IMR-90 (cell line): Measurements from ENCODE around the gene PLEKHG5. TPM values are rescaled to one million over a fixed set of nuclear protein-coding genes. Genes with fewer than 3 reads are reported as not detected.

Experiments used
- ATAC-seq: fragments of 200-7000 bp; cut with Tn5 transposase; 2 replicates; pipeline ENCODE4 v1.9.1; 2020; ENCODE audit warnings: low read depth, mild to moderate bottlenecking, moderate library complexity
- BruUV-seq: library from RNA; stranded (reverse); fragments of 400-500 nt; replicated peaks from 2 replicates; lab custom pipeline; 2021; lab: Mats Ljungman, UMichigan
- CTCF ChIA-PET: fragments of 300-600 bp; formaldehyde crosslinking; extraction: SDS; loops from one replicate; lab custom pipeline; 2021; ENCODE audit warnings: antibody characterized with exemption; lab: Yijun Ruan, JAX
- POLR2A ChIA-PET: fragments of 300-600 bp; sonication (Branson Sonifier 250); formaldehyde crosslinking; loops from one replicate; lab custom pipeline; 2022; ENCODE audit warnings: antibody characterized with exemption; ENCODE audit not compliant: unreplicated experiment; lab: Charles Lee
- DNase-seq: peaks from one replicate; pipeline ENCODE4 v3.0.0; 2013
- H2AFZ ChIP-seq: replicated peaks from 2 replicates; pipeline ENCODE3; 2013; ENCODE audit warnings: low read length, mild to moderate bottlenecking; ENCODE audit not compliant: poor library complexity
- H2AK5ac ChIP-seq: 2 replicates; pipeline ENCODE4 v1.6.1; 2013; ENCODE audit warnings: low read depth, low read length, inconsistent platforms
- H2AK9ac ChIP-seq: replicated peaks from 2 replicates; pipeline ENCODE3; 2013; ENCODE audit warnings: mild to moderate bottlenecking, low read depth, low read length, moderate library complexity; ENCODE audit not compliant: poor library complexity
- H2BK120ac ChIP-seq: 2 replicates; pipeline ENCODE4 v1.6.1; 2013; ENCODE audit warnings: low read depth, low read length, inconsistent platforms
- H2BK15ac ChIP-seq: 3 replicates; pipeline ENCODE4 v1.6.1; 2013; ENCODE audit warnings: low read depth, low read length, inconsistent platforms
- H2BK20ac ChIP-seq: 2 replicates; pipeline ENCODE4 v1.6.1; 2013; ENCODE audit warnings: low read depth, mild to moderate bottlenecking, inconsistent platforms, low read length, moderate library complexity
- H2BK5ac ChIP-seq: 2 replicates; pipeline ENCODE4 v1.6.1; 2013; ENCODE audit warnings: mild to moderate bottlenecking, low read depth, low read length, inconsistent platforms; ENCODE audit not compliant: poor library complexity, severe bottlenecking
- H3K14ac ChIP-seq: replicated peaks from 2 replicates; pipeline ENCODE4 v1.6.1; 2013; ENCODE audit warnings: low read depth, low read length, inconsistent platforms
- H3K18ac ChIP-seq: 2 replicates; pipeline ENCODE4 v1.6.1; 2013; ENCODE audit warnings: low read depth, low read length, control low read depth
- H3K23ac ChIP-seq: 2 replicates; pipeline ENCODE4 v1.6.1; 2013; ENCODE audit warnings: low read depth, low read length, inconsistent platforms
- H3K27ac ChIP-seq: 2 replicates; pipeline ENCODE4 v1.5.1; 2013; ENCODE audit warnings: mild to moderate bottlenecking, control low read depth, low read length; ENCODE audit not compliant: insufficient read depth
- H3K27me3 ChIP-seq: 2 replicates; pipeline ENCODE4 v1.6.1; 2013; ENCODE audit warnings: low read length; ENCODE audit not compliant: control insufficient read depth, insufficient read depth
- H3K36me3 ChIP-seq: 2 replicates; pipeline ENCODE4 v1.6.1; 2013; ENCODE audit warnings: low read length, mixed read lengths; ENCODE audit not compliant: control insufficient read depth, insufficient read depth
- H3K4ac ChIP-seq: 2 replicates; pipeline ENCODE4 v1.6.1; 2013; ENCODE audit warnings: low read depth, low read length, inconsistent platforms
- H3K4me1 ChIP-seq: 2 replicates; pipeline ENCODE4 v1.6.1; 2013; ENCODE audit warnings: low read length, mixed read lengths; ENCODE audit not compliant: control insufficient read depth, insufficient read depth
- H3K4me2 ChIP-seq: 2 replicates; pipeline ENCODE4 v1.6.1; 2013; ENCODE audit warnings: low read depth, mild to moderate bottlenecking, control low read depth, low read length, moderate library complexity
- H3K4me3 ChIP-seq: 2 replicates; pipeline ENCODE4 v1.5.1; 2013; ENCODE audit warnings: low read depth, mild to moderate bottlenecking, control low read depth, low read length, moderate library complexity; ENCODE audit not compliant: insufficient read depth
- H3K56ac ChIP-seq: 2 replicates; pipeline ENCODE4 v1.6.1; 2013; ENCODE audit warnings: low read length, inconsistent platforms; ENCODE audit not compliant: insufficient read depth; ENCODE audit errors: extremely low read depth
- H3K79me1 ChIP-seq, 2 experiments: 2 replicates each; pipeline ENCODE4 v1.6.1; 2013; ENCODE audit warnings: low read length in 2 of 2, inconsistent platforms in 1 of 2, low read depth in 1 of 2
- H3K9ac ChIP-seq: 2 replicates; pipeline ENCODE4 v1.6.1; 2013; ENCODE audit warnings: low read depth, low read length, control low read depth
- H3K9me1 ChIP-seq: 2 replicates; pipeline ENCODE4 v1.6.1; 2013; ENCODE audit warnings: low read length, inconsistent platforms; ENCODE audit not compliant: insufficient read depth
- H3K9me3 ChIP-seq: 2 replicates; pipeline ENCODE4 v1.6.1; 2013; ENCODE audit warnings: low read length; ENCODE audit not compliant: control insufficient read depth, insufficient read depth
- H4K20me1 ChIP-seq: 2 replicates; pipeline ENCODE4 v1.6.1; 2013; ENCODE audit warnings: low read length, inconsistent platforms; ENCODE audit not compliant: insufficient read depth
- H4K5ac ChIP-seq: 2 replicates; pipeline ENCODE4 v1.6.1; 2013; ENCODE audit warnings: mild to moderate bottlenecking, low read depth, low read length, control low read depth
- H4K8ac ChIP-seq, 2 experiments: 2 replicates each; pipeline ENCODE4 v1.6.1; 2013; ENCODE audit warnings: low read depth in 2 of 2, low read length in 2 of 2, control low read depth in 1 of 2, inconsistent platforms in 1 of 2
- H4K91ac ChIP-seq: 2 replicates; pipeline ENCODE4 v1.6.1; 2013; ENCODE audit warnings: low read depth, low read length, inconsistent platforms; ENCODE audit not compliant: insufficient read depth
- BHLHE40 ChIP-seq: fragments of 150-350 bp; IDR thresholded peaks from 2 replicates; pipeline ENCODE4 v1.6.1; 2016; ENCODE audit warnings: mild to moderate bottlenecking, low read depth, low read length
- CEBPB ChIP-seq: IDR thresholded peaks from 2 replicates; pipeline ENCODE4 v1.6.1; 2012; ENCODE audit warnings: low read depth, low read length, improper control_type of control experiment
- CHD1 ChIP-seq: IDR thresholded peaks from 2 replicates; pipeline ENCODE4 v1.6.1; 2012; ENCODE audit warnings: low read depth, low read length, improper control_type of control experiment
- FOS ChIP-seq: fragments of 150-350 bp; IDR thresholded peaks from 2 replicates; pipeline ENCODE4 v1.6.1; 2016; ENCODE audit warnings: low read depth, low read length
- MAFK ChIP-seq: IDR thresholded peaks from 2 replicates; pipeline ENCODE4 v1.6.1; 2012; ENCODE audit warnings: low read depth, low read length, improper control_type of control experiment
- MAZ ChIP-seq: IDR thresholded peaks from 2 replicates; pipeline ENCODE4 v1.6.1; 2012; ENCODE audit warnings: low read depth, mild to moderate bottlenecking, low read length, improper control_type of control experiment, moderate library complexity, borderline replicate concordance
- MXI1 ChIP-seq: IDR thresholded peaks from 2 replicates; pipeline ENCODE4 v1.6.1; 2012; ENCODE audit warnings: low read depth, mild to moderate bottlenecking, low read length, moderate library complexity, borderline replicate concordance
- NFE2L2 ChIP-seq: fragments of 150-350 bp; IDR thresholded peaks from 2 replicates; pipeline ENCODE4 v1.6.1; 2016; ENCODE audit warnings: low read depth, mild to moderate bottlenecking, low read length
- POLR2A ChIP-seq: IDR thresholded peaks from 2 replicates; pipeline ENCODE4 v1.6.1; 2012; ENCODE audit warnings: mild to moderate bottlenecking, low read depth, low read length
- RAD21 ChIP-seq: IDR thresholded peaks from 2 replicates; pipeline ENCODE4 v1.6.1; 2012; ENCODE audit warnings: low read length, improper control_type of control experiment
- RCOR1 ChIP-seq: IDR thresholded peaks from 2 replicates; pipeline ENCODE4 v1.6.1; 2012; ENCODE audit warnings: mild to moderate bottlenecking, low read length, improper control_type of control experiment; ENCODE audit not compliant: insufficient replicate concordance
- RFX5 ChIP-seq: IDR thresholded peaks from 2 replicates; pipeline ENCODE4 v1.8.0; 2012; ENCODE audit warnings: low read depth, mild to moderate bottlenecking, low read length, moderate library complexity
- SMC3 ChIP-seq: fragments of 150-350 bp; IDR thresholded peaks from 2 replicates; pipeline ENCODE4 v1.6.1; 2016; ENCODE audit warnings: low read depth, mild to moderate bottlenecking, antibody characterized with exemption, low read length, moderate library complexity
- WGBS, 2 experiments: methylation state at CpG; one replicate each; pipeline versions ENCODE4 v1.1.5 to v1.1.7; 2013; ENCODE audit warnings: missing lambda C conversion rate in 2 of 2; ENCODE audit not compliant: insufficient read length in 1 of 2; ENCODE audit errors: extremely low coverage in 2 of 2; 5-methylcytosine and 5-hydroxymethylcytosine counted together
- dilution Hi-C: fragments of 300-500 bp; cut with HindIII; formaldehyde crosslinking; loops from one replicate; pipeline ENCODE4 v1.14.3; 2018; ENCODE audit warnings: low sequenced_read_pairs; ENCODE audit not compliant: unreplicated experiment
- in situ Hi-C: fragments of 300-500 bp; cut with MboI; formaldehyde crosslinking; loops from 3 replicates; pipeline ENCODE4 v1.14.3; 2019; ENCODE audit warnings: low sequenced_read_pairs, inconsistent platforms, mixed read lengths
- intact Hi-C: fragments of 100-400 bp; cut with micrococcal nuclease; formaldehyde crosslinking; loops from 2 replicates; pipeline ENCODE4 v1.10.0; 2022
- polyA plus RNA-seq, 3 experiments: library from polyadenylated mRNA; depleted of rRNA; stranded (reverse); fragments of >200 nt; gene quantifications; 2 replicates each; pipeline ENCODE4 v1.2.3, GENCODE V29; 2012; ENCODE audit warnings: low replicate concordance in 1 of 3
- total RNA-seq: library from RNA; depleted of rRNA; stranded (reverse); fragments of >200 nt; gene quantifications from 2 replicates; pipeline ENCODE4 v1.2.3, GENCODE V29; 2012
- TF ChIP-seq, protein P1 (sequence below): conservative IDR thresholded peaks from 2 replicates; pipeline ENCODE4 v1.5.1; 2012; ENCODE audit warnings: mild to moderate bottlenecking, low read depth, low read length, improper control_type of control experiment
- TF ChIP-seq, protein P2 (sequence below): fragments of 150-350 bp; IDR thresholded peaks from 2 replicates; pipeline ENCODE4 v1.6.1; 2016; ENCODE audit warnings: low read depth, mild to moderate bottlenecking, low read length, moderate library complexity, borderline replicate concordance
- TF ChIP-seq, protein P3 (sequence below): fragments of 150-350 bp; IDR thresholded peaks from 2 replicates; pipeline ENCODE4 v1.6.1; 2017; ENCODE audit warnings: mild to moderate bottlenecking, antibody characterized with exemption, low read length, low read depth

The PLEKHG5 gene
- total and polyA plus RNA-seq, 2 of the 4 experiments (the other 2 are of a cell fraction), result 4.8 to 11.6 TPM

DNA sequence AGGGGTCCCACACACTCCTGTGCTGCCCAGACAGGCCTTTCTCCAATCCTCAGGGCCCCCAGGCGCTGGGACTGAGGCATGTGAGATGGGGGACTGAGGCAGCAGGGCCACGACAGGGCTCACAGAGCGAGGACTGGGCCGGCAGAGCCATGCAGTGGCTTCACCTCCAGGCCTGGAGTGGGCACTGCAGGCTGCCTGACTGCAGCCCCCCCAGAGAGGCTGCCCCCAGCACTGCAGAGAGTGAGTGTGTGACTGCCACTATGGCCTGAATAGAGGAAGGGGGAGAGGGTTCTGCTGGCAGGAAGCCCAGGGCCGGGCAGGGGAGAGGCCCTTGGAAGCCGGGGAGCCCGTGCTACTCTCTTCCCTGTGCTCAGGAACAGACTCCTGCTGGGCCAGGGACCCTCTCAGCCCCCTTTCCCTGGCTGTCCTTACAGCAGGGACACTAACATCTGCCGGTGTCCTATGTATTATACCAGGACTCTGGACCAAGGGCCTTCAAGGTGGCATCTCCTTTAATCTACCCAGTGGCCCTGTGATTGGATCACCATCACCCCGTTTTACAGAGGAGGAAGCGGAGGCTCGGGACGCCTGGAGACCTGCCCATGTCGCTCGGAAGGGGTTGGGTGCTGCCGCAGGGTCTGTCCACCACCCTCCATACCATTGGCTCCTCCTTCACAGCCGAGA, 20.2 kb upstream of the PLEKHG5 start:
- H3K4me2 ChIP-seq, result no peak overlapping the region
- ATAC-seq (no peak), DNase-seq (no peak)
- ChIA-PET CTCF (no interaction called here), POLR2A (no interaction called here)
- H2BK5ac ChIP-seq, result no peak overlapping the region
- no peak overlapping the region for H2AK9ac ChIP-seq
- no peak overlapping the region for H4K5ac ChIP-seq
- 72% methylated on average over 8 of the region's 16 CpGs; no CpG with 5 or more reads in 1 of the 2 experiments for WGBS, 2 experiments
- H2AK5ac ChIP-seq, result no peak overlapping the region
- H3K79me1 ChIP-seq, result no peaks in the 10 kb centered on the region
- no peak overlapping the region for H3K14ac ChIP-seq
- in situ Hi-C loops, result no loop called here
- H3K27me3 ChIP-seq, result peaks cover 4% of the 10 kb centered on the region; the same call in 1 of the 2 replicates
- no peaks in the 10 kb centered on the region for H3K36me3 ChIP-seq
- no peak overlapping the region for H3K4me3 ChIP-seq
- no TSS peak for BruUV-seq
- intact Hi-C loops, result no loop called here
- no peak overlapping the region for H4K8ac ChIP-seq
- H4K91ac ChIP-seq, result no peak overlapping the region
- H2BK15ac ChIP-seq, result no peak overlapping the region
- no peak overlapping the region for H3K9ac ChIP-seq
- no peak overlapping the region for H3K56ac ChIP-seq
- H3K23ac ChIP-seq, result no peak overlapping the region
- H3K4ac ChIP-seq, result no peak overlapping the region
- H2BK120ac ChIP-seq, result no peak overlapping the region
- TF ChIP-seq NFE2L2, result no peak
- TF ChIP-seq, protein P1, sequence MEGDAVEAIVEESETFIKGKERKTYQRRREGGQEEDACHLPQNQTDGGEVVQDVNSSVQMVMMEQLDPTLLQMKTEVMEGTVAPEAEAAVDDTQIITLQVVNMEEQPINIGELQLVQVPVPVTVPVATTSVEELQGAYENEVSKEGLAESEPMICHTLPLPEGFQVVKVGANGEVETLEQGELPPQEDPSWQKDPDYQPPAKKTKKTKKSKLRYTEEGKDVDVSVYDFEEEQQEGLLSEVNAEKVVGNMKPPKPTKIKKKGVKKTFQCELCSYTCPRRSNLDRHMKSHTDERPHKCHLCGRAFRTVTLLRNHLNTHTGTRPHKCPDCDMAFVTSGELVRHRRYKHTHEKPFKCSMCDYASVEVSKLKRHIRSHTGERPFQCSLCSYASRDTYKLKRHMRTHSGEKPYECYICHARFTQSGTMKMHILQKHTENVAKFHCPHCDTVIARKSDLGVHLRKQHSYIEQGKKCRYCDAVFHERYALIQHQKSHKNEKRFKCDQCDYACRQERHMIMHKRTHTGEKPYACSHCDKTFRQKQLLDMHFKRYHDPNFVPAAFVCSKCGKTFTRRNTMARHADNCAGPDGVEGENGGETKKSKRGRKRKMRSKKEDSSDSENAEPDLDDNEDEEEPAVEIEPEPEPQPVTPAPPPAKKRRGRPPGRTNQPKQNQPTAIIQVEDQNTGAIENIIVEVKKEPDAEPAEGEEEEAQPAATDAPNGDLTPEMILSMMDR, result no peak
- TF ChIP-seq CHD1, result no peak
- TF ChIP-seq, protein P2, sequence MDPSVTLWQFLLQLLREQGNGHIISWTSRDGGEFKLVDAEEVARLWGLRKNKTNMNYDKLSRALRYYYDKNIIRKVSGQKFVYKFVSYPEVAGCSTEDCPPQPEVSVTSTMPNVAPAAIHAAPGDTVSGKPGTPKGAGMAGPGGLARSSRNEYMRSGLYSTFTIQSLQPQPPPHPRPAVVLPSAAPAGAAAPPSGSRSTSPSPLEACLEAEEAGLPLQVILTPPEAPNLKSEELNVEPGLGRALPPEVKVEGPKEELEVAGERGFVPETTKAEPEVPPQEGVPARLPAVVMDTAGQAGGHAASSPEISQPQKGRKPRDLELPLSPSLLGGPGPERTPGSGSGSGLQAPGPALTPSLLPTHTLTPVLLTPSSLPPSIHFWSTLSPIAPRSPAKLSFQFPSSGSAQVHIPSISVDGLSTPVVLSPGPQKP, result no peak
- TF ChIP-seq SMC3, result no peak
- TF ChIP-seq RAD21, result no peak
- TF ChIP-seq MAFK, result no peak
- no peak for TF ChIP-seq MAZ
- TF ChIP-seq FOS, result no peak
- no peak for TF ChIP-seq RCOR1
- no peak for TF ChIP-seq BHLHE40
- TF ChIP-seq RFX5, result no peak
- TF ChIP-seq, protein P3, sequence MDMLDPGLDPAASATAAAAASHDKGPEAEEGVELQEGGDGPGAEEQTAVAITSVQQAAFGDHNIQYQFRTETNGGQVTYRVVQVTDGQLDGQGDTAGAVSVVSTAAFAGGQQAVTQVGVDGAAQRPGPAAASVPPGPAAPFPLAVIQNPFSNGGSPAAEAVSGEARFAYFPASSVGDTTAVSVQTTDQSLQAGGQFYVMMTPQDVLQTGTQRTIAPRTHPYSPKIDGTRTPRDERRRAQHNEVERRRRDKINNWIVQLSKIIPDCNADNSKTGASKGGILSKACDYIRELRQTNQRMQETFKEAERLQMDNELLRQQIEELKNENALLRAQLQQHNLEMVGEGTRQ, result no peak
- TF ChIP-seq POLR2A, result no peak
- TF ChIP-seq MXI1, result no peak
- no peak for TF ChIP-seq CEBPB
- dilution Hi-C loops, result no loop called here
- H4K20me1 ChIP-seq, result no peaks in the 10 kb centered on the region
- no peak overlapping the region for H3K18ac ChIP-seq
- no peak overlapping the region for H2BK20ac ChIP-seq
- no peak overlapping the region for H3K27ac ChIP-seq
- H3K9me1 ChIP-seq, result peaks cover 6% of the 10 kb centered on the region; the same call in 1 of the 2 replicates
- peaks cover 2% of the 10 kb centered on the region; the same call in 1 of the 2 replicates for H3K4me1 ChIP-seq
- H2AFZ ChIP-seq, result no peak overlapping the region
- H3K9me3 ChIP-seq, result no peaks in the 10 kb centered on the region
